ENCODE data around the gene BSN. TPM values are rescaled to one million over a fixed set of nuclear protein-coding genes. Genes with fewer than 3 reads are reported as not detected.

Gene BSN, protein sequence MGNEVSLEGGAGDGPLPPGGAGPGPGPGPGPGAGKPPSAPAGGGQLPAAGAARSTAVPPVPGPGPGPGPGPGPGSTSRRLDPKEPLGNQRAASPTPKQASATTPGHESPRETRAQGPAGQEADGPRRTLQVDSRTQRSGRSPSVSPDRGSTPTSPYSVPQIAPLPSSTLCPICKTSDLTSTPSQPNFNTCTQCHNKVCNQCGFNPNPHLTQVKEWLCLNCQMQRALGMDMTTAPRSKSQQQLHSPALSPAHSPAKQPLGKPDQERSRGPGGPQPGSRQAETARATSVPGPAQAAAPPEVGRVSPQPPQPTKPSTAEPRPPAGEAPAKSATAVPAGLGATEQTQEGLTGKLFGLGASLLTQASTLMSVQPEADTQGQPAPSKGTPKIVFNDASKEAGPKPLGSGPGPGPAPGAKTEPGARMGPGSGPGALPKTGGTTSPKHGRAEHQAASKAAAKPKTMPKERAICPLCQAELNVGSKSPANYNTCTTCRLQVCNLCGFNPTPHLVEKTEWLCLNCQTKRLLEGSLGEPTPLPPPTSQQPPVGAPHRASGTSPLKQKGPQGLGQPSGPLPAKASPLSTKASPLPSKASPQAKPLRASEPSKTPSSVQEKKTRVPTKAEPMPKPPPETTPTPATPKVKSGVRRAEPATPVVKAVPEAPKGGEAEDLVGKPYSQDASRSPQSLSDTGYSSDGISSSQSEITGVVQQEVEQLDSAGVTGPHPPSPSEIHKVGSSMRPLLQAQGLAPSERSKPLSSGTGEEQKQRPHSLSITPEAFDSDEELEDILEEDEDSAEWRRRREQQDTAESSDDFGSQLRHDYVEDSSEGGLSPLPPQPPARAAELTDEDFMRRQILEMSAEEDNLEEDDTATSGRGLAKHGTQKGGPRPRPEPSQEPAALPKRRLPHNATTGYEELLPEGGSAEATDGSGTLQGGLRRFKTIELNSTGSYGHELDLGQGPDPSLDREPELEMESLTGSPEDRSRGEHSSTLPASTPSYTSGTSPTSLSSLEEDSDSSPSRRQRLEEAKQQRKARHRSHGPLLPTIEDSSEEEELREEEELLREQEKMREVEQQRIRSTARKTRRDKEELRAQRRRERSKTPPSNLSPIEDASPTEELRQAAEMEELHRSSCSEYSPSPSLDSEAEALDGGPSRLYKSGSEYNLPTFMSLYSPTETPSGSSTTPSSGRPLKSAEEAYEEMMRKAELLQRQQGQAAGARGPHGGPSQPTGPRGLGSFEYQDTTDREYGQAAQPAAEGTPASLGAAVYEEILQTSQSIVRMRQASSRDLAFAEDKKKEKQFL (N-terminal part only)
- total RNA-seq, result under 0.01 TPM in 2 replicates

GRCh38 chr3:49553692-49554632 is at the start of gene BSN:
BSN (plus strand) TSS chr3:49554477; CDS start chr3:49554603, 126 bp downstream.

GRCh38 chr3:49673715-49674496 is 119.6 kb downstream of the BSN start, which contains the start of gene APEH:
APEH (plus strand) TSS chr3:49674351; CDS start chr3:49674402, 51 bp downstream.

DNA sequence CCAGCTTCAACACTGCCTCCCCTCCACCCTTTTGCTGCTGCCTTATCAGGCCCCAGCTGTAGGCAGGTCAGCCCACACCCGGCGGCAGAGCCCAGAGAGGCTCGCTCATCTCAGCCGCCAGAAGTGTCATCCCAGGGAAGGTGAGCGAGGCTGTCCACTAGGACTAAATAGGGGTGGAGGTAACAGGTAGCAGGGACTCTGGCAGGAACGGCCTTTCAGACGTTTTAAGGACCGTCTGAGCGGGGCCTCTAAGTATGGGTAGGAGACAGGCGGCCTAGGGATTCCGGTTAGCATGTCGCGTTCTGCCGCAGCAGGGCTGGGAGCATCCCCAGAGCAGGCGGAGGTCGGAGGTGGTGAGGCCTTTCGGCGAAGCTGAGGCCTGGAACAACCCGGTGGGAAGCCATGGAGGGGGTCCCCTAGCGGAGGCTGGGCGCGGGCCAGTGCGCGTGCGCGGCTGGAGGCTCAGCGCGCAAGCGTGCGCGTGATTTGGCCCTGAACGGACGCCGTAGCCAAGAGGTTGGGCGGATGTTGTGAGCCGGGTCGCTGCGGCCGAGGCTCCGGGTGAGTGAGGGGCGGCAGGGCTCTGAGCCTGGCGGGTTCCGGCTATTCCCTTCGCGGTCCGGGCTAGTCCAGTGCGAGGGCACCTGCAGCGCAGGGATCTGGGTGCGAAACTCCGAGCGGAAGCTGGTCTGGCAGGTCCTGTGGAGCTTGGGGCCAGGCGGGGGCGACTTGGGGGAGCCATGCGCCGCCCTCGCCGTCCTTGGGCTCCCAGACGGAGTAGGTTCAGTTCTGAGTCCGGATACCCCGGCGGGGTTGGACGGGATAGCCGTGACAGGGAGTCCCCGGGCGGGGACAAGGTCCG is 135.0 kb downstream of the BSN start, which contains the start of the genes MST1 and RNF123:
MST1 (minus strand) TSS at position 429 of the 862 bp plus-strand sequence. CDS start 783 bp downstream, outside the sequence.
RNF123 (plus strand) TSS at position 512 of the 862 bp plus-strand sequence. CDS start 1,609 bp downstream, outside the sequence.

DNA sequence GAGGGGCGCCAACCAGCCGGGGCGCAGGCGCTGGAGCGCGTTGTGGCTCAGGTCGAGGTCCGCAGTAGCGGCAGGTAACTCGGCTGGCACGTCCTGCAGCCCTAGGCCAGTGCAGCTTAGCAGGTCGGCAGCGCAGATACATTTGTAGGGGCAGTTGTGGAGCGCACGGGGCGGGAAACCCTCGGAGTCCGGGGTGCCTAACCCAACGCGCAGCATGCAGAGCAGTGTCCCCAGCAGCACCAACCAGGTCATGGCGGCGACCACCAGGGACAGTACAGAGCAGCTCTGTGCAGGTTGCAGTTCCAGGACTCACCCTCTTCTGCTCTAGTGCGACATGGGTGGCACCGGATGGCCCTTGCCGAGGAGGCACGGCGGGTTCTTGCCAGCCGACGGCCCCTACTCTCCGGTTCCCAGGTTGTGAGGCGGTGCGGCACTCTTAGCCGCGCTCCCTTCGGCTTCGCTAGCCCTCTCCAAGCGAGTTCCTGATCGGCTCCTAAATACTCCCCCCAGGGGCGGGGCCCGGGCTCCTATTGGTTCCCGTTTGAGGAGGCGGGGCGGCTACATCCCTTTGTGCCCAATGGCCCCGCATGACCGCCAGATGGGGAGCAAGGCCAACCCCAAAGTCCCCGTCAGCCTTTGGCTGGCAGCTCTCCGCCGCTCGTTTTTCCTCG is 165.1 kb downstream of the BSN start, which contains the start of gene AMIGO3:
AMIGO3 (minus strand) TSS at position 471 of the 671 bp plus-strand sequence; CDS start at position 252, 219 bp downstream.

Other genes with a start within 250 kb of the BSN start
- gene USP4, start 214.4 kb upstream of the BSN start, total RNA-seq, result 17.8 and 21.7 TPM in 2 replicates
- 436 and 442 TPM in 2 replicates for gene GPX1, start 196.1 kb upstream of the BSN start, total RNA-seq
- 401 and 422 TPM in 2 replicates for gene RHOA, start 142.5 kb upstream of the BSN start, total RNA-seq
- gene TCTA, start 142.1 kb upstream of the BSN start, total RNA-seq, result 16.6 and 18.8 TPM in 2 replicates
- gene AMT, start 132.0 kb upstream of the BSN start, total RNA-seq, result 0.71 and 1.5 TPM in 2 replicates
- 4.4 and 13.2 TPM in 2 replicates for gene NICN1, start 125.2 kb upstream of the BSN start, total RNA-seq
- 21.5 and 31.4 TPM in 2 replicates for gene DAG1, start 84.2 kb upstream of the BSN start, total RNA-seq
- gene APEH, start 119.9 kb downstream of the BSN start, total RNA-seq, result 109 and 116 TPM in 2 replicates
- gene MST1, start 135.0 kb downstream of the BSN start, total RNA-seq, result 6.0 TPM in 2 replicates
- 20.5 and 20.6 TPM in 2 replicates for gene RNF123, start 135.1 kb downstream of the BSN start, total RNA-seq
- not detected in 2 replicates for gene AMIGO3, start 165.2 kb downstream of the BSN start, total RNA-seq
- 23.0 and 30.5 TPM in 2 replicates for gene GMPPB, start 169.5 kb downstream of the BSN start, total RNA-seq
- 19.1 and 29.1 TPM in 2 replicates for gene IP6K1, start 232.1 kb downstream of the BSN start, total RNA-seq
- under 0.01 and 0.14 TPM in 2 replicates for gene CDHR4, start 245.4 kb downstream of the BSN start, total RNA-seq
- gene INKA1, start 248.8 kb downstream of the BSN start, total RNA-seq, result 3.1 and 3.7 TPM in 2 replicates